HG03432 (cell line): Measurements from ENCODE around the gene LAMA3.

Experiments used
- ATAC-seq: cut with Tn5 transposase; IDR thresholded peaks from one replicate; pipeline ENCODE4 v1.9.1; 2021; ENCODE audit warnings: mild to moderate bottlenecking, moderate library complexity; ENCODE audit not compliant: unreplicated experiment

The LAMA3 gene

GRCh38 chr18:23763343-23763742, 74.1 kb downstream of the LAMA3 start:
- ATAC-seq = no peak

- ATAC-seq = no peak
Observed at GRCh38 chr18:23765931-23766330, 76.7 kb downstream of the LAMA3 start.

- ATAC-seq = no peak
Observed at GRCh38 chr18:23772327-23773024, 83.2 kb downstream of the LAMA3 start.

DNA sequence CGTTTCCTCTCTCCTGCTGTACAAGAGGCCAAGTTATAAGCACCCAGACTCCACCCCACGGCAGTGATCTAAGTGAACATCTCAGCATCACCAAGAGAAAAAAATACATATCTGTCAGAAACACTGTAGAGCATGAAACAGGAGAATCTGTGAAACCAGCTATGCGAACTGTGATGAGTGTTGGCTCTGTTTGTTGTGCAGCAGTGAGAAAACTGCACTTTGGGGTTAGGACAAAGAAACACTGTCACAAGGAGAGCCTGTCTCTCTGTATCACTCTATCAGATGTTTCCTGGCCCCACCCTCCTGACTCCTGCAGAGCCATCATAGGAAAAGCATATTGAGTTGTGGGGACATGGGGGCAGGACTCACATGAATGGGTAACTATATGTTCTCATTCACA, 87.1 kb downstream of the LAMA3 start:
- ATAC-seq = no peak

DNA sequence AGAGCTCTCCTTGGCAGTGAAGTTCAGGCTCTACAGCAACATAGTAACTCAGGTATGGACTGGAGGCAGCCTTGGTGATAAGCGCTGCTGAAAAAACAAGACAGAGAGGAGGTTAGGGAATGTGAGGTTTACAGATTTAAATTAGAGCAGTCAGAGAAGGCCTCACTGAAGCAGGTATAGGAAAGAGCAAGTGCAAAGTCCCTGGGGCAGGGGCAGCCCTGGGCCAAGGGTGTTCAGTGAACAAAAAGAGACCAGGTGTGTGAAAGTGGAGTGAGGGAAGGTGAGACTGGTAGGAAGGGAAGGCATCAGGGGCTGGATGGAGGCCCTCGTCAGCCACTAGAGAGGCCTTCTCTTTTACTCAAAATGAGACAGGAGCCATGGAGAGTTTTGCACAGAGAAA, 89.6 kb downstream of the LAMA3 start:
- no peak for ATAC-seq

DNA sequence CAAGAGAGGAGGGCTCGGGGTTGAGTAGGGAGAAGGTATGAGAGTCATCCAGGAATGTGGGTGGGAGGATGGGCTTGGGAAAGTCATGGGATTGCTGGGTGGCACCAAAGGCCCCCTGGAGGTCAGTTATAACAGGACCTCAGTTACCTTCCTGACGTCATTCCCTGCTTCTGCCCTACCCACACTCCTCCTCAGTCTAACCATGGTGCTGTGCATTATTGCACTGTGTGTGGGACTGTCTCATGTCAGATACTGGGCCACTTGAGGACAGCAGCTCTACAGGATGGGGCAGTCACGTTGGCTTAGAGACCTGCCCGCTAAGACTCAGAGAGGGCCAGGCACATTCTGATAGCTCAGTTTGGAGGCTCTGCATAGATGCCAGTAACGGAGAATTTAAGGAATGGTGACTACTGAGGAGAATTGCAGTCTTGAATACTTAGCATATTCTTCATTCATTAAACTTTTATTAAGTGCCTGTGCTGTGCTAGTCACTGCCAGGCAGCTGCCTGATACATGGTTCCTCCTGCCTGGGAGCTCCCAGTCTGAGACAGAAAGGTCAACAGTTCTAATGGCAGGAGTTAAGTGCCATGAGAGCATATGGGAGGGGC, 90.5 kb downstream of the LAMA3 start:
- no peak for ATAC-seq

DNA sequence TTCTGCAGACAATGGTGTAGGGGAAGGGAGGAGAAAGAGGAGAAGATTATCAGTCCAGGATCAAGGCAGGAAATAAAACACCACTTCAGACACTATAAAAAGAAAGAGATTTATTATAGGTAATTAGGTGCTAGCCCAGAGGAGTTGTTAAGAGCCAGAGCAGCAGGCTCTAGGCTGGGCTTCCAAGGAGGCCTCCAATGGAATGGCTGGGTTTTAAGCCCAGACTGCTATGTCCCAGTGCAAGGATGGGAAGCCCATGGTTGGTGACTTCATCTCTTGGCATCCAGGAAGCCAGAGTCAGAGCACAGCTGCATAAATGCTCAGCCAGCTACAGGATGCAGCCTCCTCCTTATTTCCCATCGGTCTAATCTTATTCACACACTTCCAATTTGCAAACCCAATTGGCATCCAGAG, 95.6 kb downstream of the LAMA3 start:
- ATAC-seq = no peak

GRCh38 chr18:23793051-23793450, 103.8 kb downstream of the LAMA3 start:
- ATAC-seq = no peak

GRCh38 chr18:23793985-23794867, 105.0 kb downstream of the LAMA3 start:
- no peak for ATAC-seq

GRCh38 chr18:23798249-23798648, 109.0 kb downstream of the LAMA3 start:
- ATAC-seq = no peak

DNA sequence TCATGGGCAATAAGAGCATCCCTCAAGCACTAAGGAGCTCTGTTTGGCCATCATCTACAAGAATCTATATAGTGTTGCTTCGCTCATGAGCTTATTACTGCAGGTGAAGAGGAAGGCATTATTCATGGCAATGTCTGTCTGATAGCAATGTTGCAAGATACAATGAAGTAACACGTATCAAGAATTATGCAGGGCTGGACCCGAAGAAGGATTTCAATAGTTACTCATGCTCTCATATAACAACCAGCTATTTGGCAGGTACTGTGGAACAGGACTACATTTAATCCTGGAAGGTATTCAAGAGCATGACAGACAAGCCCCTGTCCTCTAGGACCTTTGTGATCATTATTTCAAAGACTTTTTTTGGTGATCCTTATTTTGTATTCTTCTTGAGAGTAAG, 109.6 kb downstream of the LAMA3 start:
- ATAC-seq = no peak

DNA sequence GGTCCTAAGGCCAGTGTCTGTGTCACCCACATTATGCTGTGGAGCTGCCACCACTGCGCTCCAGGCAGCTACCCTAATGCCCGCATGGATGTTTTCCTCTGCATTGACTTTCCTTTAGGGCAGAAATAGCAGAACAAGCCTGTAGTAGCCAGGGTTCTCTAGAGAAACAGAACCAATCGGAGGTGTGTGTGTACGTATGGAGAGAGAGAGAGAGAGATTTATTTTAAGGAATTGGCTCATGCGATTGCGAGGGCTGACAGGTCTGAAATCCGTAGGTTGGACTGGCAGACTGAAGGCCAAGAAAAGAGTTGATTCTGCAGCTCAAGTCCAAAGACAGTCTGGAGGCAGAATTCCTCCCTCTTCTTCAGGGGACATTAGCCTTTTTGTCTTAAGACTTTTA, 110.3 kb downstream of the LAMA3 start:
- no peak for ATAC-seq

- ATAC-seq = no peak
Observed at GRCh38 chr18:23800902-23801301, 111.6 kb downstream of the LAMA3 start.

GRCh38 chr18:23802817-23803216, 113.6 kb downstream of the LAMA3 start:
- no peak for ATAC-seq

DNA sequence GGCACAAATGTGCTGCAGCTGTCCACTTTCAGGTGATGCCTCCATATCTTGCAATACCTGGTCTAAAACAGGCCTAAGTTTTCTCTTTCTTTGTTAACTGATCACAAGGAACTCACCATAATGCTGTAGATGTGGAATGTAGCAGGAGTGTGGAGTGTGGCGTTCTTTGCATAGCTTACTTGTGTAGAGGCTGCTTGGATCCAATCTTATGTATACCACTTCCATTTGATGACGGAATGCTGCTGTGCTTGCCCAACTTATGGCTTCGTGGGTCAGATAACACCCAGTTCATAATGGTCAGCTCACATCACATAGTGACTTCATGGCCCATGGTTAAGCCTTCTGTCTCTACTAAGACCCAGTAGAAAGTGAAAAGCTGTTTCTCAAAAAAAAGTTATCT, 114.5 kb downstream of the LAMA3 start:
- ATAC-seq = no peak

GRCh38 chr18:23805898-23806297, 116.6 kb downstream of the LAMA3 start:
- ATAC-seq = no peak

DNA sequence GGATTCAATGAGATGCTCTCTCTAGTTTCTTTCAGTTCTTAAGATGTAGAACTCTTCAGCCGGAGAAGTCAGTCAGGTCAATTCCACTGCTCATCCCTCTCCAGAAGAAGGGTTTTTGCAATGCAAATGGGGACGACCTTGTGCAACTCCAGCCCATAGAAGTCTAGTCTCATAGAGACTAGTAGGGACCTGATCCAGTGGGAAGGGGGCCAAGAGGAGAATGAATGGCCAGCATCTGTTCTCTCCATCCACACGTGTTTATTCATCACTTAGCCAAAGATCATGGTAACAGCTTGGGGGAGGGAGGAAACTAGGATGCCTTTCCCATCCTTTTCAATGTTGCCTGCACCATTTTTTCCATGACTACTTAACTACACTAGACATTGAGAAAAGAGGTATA, 120.2 kb downstream of the LAMA3 start:
- no peak for ATAC-seq

DNA sequence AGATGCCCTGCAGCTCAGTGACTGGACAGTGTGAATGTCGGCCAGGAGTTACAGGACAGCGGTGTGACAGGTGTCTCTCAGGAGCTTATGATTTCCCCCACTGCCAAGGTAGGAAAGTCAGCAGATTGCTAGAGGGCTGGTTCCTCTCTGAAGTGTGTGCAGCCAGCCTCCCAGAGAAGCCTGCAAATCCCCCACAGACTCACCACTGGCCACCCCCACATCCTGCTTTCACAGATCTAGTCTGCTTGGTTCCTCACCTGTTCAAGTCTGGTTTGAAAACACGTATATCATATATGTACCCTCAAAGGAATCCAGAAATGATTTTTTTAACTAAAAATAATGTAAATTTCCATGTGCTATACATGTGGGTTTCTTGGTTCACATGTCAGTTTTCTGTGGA, 121.1 kb downstream of the LAMA3 start:
- peak; percentile 52 for ATAC-seq

GRCh38 chr18:23811176-23811575, 121.9 kb downstream of the LAMA3 start:
- ATAC-seq = no peak

DNA sequence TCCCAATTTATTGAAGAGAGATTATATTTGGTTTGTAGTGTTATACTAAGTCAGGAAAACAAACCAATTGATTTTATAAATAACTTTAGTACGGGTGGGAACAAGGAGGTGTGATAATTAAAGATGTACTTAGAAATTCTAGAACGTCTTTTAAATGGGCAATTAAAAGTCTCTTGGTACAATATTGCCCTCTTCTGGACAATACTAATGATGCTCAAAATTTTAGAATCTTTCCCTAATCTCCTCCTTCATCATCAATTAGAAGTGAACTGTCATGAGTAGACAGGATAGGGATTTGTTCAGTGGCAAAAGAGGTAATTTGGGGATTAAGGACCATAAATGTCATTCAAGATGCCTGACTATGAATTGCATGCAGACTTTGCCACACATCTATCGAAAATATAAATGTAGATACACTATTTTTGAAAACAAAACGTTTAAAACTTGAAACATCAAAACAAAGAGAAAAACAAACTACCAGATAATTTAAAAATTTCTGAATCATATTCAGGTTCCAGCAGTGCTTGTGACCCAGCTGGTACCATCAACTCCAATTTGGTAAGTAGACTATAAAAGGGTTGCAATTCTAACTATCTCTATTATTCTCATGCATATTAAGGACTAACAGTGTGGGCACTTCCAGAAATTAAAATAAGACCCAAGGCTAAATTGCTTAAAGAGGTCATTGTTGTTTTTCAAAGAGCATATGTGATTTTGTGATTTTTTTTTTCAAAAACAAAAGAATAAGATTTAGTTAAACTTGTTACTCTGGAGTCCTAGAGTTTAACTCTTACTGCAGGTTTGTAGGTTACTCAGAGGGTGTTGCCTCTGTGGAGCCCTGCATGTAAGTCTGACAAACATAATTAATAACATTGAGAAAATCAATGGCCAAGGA, 123.5 kb downstream of the LAMA3 start:
- ATAC-seq = no peak
